ENCODE data around the gene IBSP.

Gene IBSP, protein sequence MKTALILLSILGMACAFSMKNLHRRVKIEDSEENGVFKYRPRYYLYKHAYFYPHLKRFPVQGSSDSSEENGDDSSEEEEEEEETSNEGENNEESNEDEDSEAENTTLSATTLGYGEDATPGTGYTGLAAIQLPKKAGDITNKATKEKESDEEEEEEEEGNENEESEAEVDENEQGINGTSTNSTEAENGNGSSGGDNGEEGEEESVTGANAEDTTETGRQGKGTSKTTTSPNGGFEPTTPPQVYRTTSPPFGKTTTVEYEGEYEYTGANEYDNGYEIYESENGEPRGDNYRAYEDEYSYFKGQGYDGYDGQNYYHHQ

GRCh38 chr4:87799301-87800113 is at the start of gene IBSP:
IBSP (plus strand) TSS chr4:87799554; CDS start chr4:87802362, 2,808 bp downstream.
- H3K4me3 ChIP-seq (ENCODE audit: low read length): no peak within 1 kb of the TSS
- TF ChIP-seq ZNF274 (IDR thresholded peaks at IDR 0.05; ENCODE audit: low read depth, low read length): no peak

- TF ChIP-seq ZNF274 (IDR thresholded peaks at IDR 0.05; ENCODE audit: low read depth, low read length): no peak
- no peak overlapping the region for H3K4me3 ChIP-seq (ENCODE audit: low read length)
Measured at GRCh38 chr4:87749883-87750282, 49.5 kb upstream of the IBSP start.

DNA sequence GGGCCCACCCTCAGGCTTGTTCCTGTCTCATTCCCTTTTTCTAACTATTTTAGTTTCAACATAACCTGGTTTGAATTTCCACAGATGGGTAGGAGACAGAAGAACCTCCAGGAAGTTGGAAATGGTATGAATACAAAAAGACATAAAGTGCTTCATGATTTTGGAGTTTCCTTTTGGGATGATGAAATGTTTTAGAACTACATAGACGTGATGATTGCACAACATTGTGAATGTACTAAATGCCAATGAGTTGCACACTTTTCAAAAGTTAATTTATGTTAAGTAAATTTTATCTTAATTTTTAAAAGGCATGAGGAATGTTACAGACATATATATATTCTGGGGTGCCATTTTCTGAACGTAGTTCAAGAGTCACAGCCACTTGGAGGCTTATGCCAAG is 41.1 kb upstream of the IBSP start:
- TF ChIP-seq ZNF274 (IDR thresholded peaks at IDR 0.05; ENCODE audit: low read depth, low read length): no peak
- H3K4me3 ChIP-seq (ENCODE audit: low read length): no peak overlapping the region

DNA sequence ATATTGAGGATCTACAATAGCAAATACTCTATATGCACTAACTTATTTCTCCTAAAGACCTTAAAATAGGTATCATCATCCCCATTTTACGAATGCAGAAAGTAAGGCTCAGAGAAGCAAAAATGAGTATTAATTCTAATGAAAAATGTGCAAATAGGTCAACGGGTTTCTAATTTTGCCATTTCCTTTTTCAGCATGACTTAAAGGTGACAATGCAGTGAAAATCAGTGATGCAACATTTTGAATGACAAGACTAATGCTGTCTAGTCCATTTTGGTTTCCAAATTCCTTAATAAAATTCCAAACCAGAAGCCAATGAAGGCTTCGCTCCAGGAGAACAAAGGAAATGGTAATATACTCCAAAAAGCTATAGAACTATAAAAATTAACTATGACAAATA is 37.0 kb upstream of the IBSP start:
- H3K4me3 ChIP-seq (ENCODE audit: low read length): no peak overlapping the region
- TF ChIP-seq ZNF274 (IDR thresholded peaks at IDR 0.05; ENCODE audit: low read depth, low read length): no peak

DNA sequence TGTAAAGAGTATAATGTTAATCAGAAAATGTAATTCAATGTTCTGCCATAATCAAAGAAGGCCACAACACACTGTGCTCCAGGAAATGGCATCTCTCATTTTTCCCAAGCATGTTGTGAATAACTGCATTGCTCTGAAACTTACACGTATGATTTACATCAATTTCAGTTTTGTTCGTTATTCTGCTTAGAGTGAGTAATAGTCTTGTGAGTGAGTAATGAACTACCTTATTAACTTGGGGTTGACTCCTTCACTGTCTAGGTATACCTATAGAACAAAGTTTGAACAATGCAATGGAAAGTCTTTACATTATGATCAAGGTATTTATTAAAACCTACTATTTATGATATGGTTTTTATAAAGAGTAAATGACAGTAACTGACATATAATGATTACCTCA is 17.8 kb upstream of the IBSP start:
- H3K4me3 ChIP-seq (ENCODE audit: low read length): no peak overlapping the region
- no peak for TF ChIP-seq ZNF274 (IDR thresholded peaks at IDR 0.05; ENCODE audit: low read depth, low read length)

DNA sequence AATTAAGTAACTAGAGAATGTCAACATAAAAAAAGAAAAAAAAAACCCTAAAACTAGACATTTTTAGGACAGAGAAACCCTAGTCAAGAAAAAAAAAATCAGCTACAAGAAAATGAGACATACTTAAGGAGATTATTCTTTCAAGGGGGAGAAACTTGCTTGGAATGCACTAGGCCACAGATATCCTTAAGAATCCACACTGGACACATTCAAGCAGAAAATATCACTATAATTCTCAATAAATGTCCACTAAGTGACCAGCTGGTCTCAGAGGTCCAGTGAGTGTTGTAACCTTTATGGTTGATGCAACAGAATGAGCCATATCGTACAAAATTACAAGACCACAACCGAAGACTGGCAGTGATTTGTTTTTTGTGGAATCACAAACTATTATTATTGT is 15.6 kb upstream of the IBSP start:
- no peak for TF ChIP-seq ZNF274 (IDR thresholded peaks at IDR 0.05; ENCODE audit: low read depth, low read length)
- H3K4me3 ChIP-seq (ENCODE audit: low read length): no peak overlapping the region

DNA sequence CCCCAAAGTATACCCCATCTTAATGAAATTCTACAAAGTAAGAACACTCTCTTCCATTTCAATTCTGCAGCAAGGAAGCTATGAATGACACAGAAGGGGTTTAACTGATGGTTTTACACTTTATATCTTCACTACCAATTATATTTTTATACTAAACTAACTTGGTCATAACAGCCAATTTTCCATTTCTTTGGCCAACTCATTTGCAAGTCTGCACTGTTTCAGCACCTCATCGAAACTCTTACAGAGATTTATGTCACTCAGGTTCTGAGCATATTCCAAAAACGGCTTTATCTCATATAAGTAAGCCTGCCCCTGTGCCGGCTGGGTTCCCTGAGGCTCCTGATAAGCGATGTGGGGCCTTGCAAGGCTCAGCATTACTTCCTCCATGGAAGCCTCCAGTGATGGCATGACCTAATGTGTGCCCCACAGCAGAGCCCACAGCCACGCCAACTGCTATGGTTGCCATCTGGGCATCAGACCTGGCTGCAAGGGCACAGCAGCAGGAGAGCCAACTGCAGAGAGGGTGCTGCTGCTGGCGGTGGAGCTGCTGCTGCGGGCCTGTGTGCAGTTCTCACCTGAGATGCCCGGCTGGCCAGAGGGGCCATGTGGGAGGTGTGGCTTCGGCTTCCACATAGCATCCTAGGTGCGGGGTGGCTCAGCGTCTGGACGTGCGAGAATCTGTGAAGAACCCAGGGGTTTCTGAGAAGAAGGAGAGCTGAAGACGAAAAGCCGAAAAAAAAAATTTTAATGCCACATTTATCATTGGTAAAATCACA is 13.4 kb upstream of the IBSP start:
- H3K4me3 ChIP-seq (ENCODE audit: low read length): no peak overlapping the region
- TF ChIP-seq ZNF274 (IDR thresholded peaks at IDR 0.05; ENCODE audit: low read depth, low read length): no peak

GRCh38 chr4:87802858-87803257 is 3.5 kb downstream of the IBSP start:
- TF ChIP-seq ZNF274 (IDR thresholded peaks at IDR 0.05; ENCODE audit: low read depth, low read length): no peak
- no peak overlapping the region for H3K4me3 ChIP-seq (ENCODE audit: low read length)

DNA sequence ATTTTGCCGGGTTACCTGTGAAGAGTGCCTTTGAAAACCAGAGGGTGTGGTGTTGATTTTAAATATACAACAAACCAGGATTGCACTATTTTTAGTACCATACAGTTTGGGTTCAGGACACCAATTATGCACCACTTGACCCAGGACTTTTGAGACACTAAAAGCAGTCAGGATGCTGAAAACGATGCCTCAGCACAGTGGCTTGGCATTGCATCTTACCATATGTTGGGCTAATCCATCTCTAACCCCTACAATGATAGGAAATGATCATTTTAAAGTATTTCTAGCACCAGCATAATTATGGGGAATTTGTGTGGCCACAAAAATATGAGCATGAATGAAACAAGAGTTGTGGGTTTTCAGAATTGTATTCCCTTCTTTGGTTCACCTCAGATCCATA is 4.1 kb downstream of the IBSP start:
- no peak overlapping the region for H3K4me3 ChIP-seq (ENCODE audit: low read length)
- no peak for TF ChIP-seq ZNF274 (IDR thresholded peaks at IDR 0.05; ENCODE audit: low read depth, low read length)

GRCh38 chr4:87804871-87805270 is 5.5 kb downstream of the IBSP start:
- no peak for TF ChIP-seq ZNF274 (IDR thresholded peaks at IDR 0.05; ENCODE audit: low read depth, low read length)

GRCh38 chr4:87805971-87806370 is 6.6 kb downstream of the IBSP start:
- no peak overlapping the region for H3K4me3 ChIP-seq (ENCODE audit: low read length)
- no peak for TF ChIP-seq ZNF274 (IDR thresholded peaks at IDR 0.05; ENCODE audit: low read depth, low read length)

More at GRCh38 chr4:87804871-87805270, 5.5 kb downstream of the IBSP start:
- H3K4me3 ChIP-seq (ENCODE audit: low read length): no peak overlapping the region

DNA sequence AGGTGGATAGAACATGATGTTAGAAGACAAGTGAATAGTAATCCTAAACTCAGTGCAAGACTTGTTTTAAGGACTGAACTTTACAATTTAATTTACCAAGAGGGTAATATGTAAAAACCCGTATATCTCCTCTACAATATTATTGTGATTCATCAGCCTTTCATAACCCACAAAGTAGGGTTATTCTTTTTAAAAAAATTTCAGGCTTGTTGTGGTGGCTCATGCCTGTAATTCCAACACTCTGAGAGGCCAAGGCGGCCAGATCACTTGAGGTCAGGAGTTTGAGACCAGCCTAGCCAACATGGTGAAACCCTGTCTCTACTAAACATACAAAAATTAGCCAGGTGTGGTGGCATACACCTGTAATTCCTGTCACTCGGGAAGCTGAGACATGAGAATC is 7.2 kb downstream of the IBSP start:
- no peak overlapping the region for H3K4me3 ChIP-seq (ENCODE audit: low read length)
- TF ChIP-seq ZNF274 (IDR thresholded peaks at IDR 0.05; ENCODE audit: low read depth, low read length): no peak

DNA sequence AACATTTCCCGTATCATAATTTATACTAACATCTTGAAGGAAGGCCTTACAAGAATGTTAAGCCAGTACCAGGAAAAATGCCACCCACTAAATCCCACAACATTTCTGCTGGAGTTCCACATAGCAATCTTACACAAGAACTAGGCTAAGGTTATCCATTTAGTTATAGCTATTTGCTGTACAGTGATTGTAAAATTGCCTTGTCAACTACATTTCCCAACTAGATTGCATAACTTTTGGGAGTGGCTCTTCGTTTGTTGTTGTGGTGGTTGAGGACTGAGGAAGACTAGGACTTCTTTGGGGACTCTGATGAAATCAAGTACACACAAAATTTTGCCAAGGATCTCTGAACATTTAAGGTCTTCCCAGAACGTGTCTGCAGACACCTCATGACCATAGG is 8.0 kb downstream of the IBSP start:
- TF ChIP-seq ZNF274 (IDR thresholded peaks at IDR 0.05; ENCODE audit: low read depth, low read length): no peak

GRCh38 chr4:87811977-87812376 is 12.6 kb downstream of the IBSP start:
- no peak overlapping the region for H3K4me3 ChIP-seq (ENCODE audit: low read length)
- TF ChIP-seq ZNF274 (IDR thresholded peaks at IDR 0.05; ENCODE audit: low read depth, low read length): no peak

More for the DNA sequence above, 8.0 kb downstream of the IBSP start:
- H3K4me3 ChIP-seq (ENCODE audit: low read length): no peak overlapping the region

Measured in GM08714 (cell line).